Stimulated activated naive CD8-positive, alpha-beta T cell treated with anti-CD3 and anti-CD28 coated beads, Interleukin-15, Interleukin-2, amounts not matched to agents 100 ng/mL and 50 ng/mL, for 24 hours (primary cell): ENCODE data around the gene CRADD.
"Not testable (repeated sequence)": the region's sequence is repeated elsewhere in the genome, so short reads cannot be mapped to it uniquely, and the experiment has no call there.

Source experiments
- H3K27ac Mint-ChIP-seq: one replicate; pipeline ENCODE4 v1.8.0; 2021; ENCODE audit warnings: mild to moderate bottlenecking, mixed read lengths
- H3K27me3 Mint-ChIP-seq: one replicate; pipeline ENCODE4 v1.8.0; 2021; ENCODE audit warnings: mixed read lengths
- H3K36me3 Mint-ChIP-seq: one replicate; pipeline ENCODE4 v1.8.0; 2021; ENCODE audit warnings: low read depth, mixed read lengths
- H3K4me1 Mint-ChIP-seq: one replicate; pipeline ENCODE4 v1.8.0; 2021; ENCODE audit warnings: low read depth, mixed read lengths
- H3K4me3 Mint-ChIP-seq: one replicate; pipeline ENCODE4 v1.8.0; 2021; ENCODE audit warnings: mild to moderate bottlenecking, mixed read lengths
- H3K9me3 Mint-ChIP-seq: one replicate; pipeline ENCODE4 v1.8.0; 2021; ENCODE audit warnings: mixed read lengths

Gene CRADD

DNA sequence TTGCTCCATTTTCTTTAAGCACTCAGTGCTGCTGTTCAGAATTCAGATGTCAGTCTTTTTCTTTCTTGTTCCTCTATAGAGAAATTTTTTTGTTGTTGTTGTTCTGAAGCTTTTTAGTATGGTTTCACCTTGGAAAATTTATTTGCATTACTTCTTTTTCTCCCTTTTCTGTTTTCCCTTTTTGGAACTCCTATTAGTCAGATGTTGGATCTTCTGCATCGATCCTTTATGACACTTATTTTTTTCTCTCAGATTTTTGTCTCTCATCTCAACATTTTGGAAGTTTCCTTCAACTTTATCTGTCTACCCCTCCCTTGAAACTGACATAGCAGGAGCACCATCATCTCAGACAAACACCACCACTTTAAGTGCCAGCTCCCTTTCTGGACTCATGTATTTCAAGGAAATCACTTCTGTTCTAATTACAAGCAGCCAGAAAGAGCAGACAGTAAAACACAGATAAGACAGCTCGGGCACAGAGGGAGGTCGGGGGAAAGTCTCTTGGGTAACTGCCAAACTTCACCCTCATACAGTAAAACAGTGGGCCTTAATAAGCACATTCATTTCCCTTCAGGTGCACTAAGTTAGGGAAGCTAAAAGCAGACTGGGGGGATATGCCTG lies 248.5 kb downstream of the CRADD start:
- Mint-ChIP-seq H3K9me3 (peaks cover 13% of the 10 kb centered on the region), H3K4me3 (no peak overlapping the region), H3K27ac (no peak overlapping the region), H3K27me3 (no peaks in the 10 kb centered on the region), H3K4me1 (peaks cover 3% of the 10 kb centered on the region), H3K36me3 (peaks cover 3% of the 10 kb centered on the region)

DNA sequence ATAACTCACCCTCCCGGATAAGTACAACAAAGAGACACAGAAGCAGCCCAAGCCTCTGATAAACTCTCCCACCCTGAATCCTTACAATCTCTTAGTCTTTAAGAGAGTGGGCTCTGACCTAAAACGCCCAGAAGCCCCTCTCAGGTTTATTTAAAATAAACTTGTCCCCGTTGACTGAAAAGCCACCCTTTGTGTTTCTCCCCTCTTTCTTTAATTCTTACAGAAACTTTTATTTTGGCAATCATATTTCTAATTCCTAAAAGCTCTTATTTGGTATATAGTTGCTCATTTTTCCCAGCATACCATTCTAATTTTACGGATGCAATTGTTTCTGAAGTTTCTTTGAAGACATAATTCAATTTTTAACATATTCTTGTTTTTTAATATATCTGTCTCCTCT lies 249.1 kb downstream of the CRADD start:
- Mint-ChIP-seq H3K27me3 (no peaks in the 10 kb centered on the region), H3K27ac (no peak overlapping the region)

DNA sequence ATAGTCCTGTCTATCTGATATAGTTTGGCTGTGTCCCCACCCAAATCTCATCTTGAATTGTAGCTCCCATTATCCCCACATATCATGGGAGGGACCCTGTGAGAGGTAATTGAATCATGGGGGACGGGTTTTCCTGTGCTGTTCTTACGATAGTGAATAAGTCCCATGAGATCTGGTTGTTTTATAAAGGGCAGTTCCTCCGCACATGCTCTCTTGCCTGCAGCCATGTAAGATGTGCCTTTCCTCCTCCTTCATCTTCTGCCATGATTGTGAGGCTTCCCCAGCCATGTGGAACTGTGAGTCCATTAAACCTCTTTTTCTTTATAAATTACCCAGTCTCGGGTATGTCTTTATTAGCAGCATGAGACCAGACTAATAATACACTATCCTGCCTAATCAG lies 251.9 kb downstream of the CRADD start:
- H3K27me3 Mint-ChIP-seq, H3K36me3 Mint-ChIP-seq, H3K27ac Mint-ChIP-seq, H3K4me1 Mint-ChIP-seq, H3K4me3 Mint-ChIP-seq: not testable (repeated sequence)
- H3K9me3 Mint-ChIP-seq = peaks cover 16% of the 10 kb centered on the region

More for the DNA sequence above, 249.1 kb downstream of the CRADD start:
- peaks cover 13% of the 10 kb centered on the region for H3K9me3 Mint-ChIP-seq
- H3K4me1 Mint-ChIP-seq = peaks cover 3% of the 10 kb centered on the region
- peaks cover 3% of the 10 kb centered on the region for H3K36me3 Mint-ChIP-seq
- no peak overlapping the region for H3K4me3 Mint-ChIP-seq

DNA sequence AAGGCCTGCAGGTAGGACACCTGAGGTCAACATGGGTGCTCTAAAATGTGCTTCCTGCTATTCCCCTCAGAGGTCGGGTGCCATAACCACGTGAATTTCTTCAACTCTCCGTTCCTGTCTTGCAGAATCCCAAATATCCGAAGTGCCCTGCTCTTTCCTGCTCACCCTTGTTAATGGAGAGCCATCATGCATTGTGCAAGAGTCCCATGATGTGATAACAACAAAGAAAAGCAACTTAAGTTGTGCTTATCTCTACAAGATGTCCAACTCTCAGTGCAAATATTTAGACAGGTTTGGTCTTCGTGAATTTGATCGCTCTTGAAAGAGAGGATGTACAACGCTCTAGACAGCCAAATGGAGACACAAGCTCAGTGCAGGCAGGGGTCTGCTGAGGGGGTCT lies 260.6 kb downstream of the CRADD start:
- Mint-ChIP-seq H3K36me3 (no peaks in the 10 kb centered on the region), H3K27me3 (no peaks in the 10 kb centered on the region), H3K4me1 (no peaks in the 10 kb centered on the region), H3K9me3 (peaks cover 29% of the 10 kb centered on the region), H3K27ac (no peak overlapping the region), H3K4me3 (no peak overlapping the region)

DNA sequence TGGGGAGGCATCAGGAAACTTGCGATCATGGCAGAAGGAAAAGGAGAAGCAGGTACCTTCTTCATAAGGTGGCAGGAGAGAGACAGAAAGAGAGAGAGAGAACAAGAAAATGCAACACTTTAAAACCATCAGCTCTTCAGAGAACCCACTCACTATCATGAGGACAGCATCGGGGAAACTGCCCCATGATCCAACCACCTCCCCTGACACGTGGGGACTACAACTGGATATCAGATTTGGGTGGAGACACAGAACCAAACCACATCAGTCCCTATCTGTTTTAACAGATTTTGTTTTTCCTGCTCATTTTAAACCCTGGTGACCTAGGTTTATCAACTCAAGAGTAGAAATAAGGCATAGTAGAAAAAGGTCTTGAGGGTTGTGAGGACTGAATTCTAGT lies 261.1 kb downstream of the CRADD start:
- no peak overlapping the region for H3K4me3 Mint-ChIP-seq
- no peak overlapping the region for H3K27ac Mint-ChIP-seq
- no peaks in the 10 kb centered on the region for H3K4me1 Mint-ChIP-seq
- peaks cover 29% of the 10 kb centered on the region for H3K9me3 Mint-ChIP-seq
- H3K36me3 Mint-ChIP-seq = no peaks in the 10 kb centered on the region
- no peaks in the 10 kb centered on the region for H3K27me3 Mint-ChIP-seq

DNA sequence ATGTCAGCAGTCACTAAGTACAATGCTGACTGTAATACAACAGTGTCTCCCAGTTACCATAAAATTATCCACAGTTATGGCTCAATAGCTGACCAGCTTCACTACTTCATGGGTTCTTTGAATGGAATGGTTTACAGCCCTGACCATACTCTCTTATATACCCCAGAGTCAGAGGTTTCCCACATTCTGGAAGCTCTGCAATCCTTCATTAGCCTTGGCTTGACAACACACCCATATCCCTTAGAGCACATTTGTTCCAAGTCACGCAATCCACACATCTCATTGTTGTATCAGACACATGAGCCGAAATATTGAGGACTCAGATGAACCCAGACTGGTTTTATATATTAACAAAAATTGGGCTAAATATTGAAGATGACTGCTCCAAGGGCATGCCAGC lies 261.8 kb downstream of the CRADD start:
- Mint-ChIP-seq H3K4me3 (no peak overlapping the region), H3K36me3 (no peaks in the 10 kb centered on the region), H3K4me1 (no peaks in the 10 kb centered on the region), H3K27me3 (no peaks in the 10 kb centered on the region), H3K9me3 (peaks cover 27% of the 10 kb centered on the region), H3K27ac (no peak overlapping the region)

DNA sequence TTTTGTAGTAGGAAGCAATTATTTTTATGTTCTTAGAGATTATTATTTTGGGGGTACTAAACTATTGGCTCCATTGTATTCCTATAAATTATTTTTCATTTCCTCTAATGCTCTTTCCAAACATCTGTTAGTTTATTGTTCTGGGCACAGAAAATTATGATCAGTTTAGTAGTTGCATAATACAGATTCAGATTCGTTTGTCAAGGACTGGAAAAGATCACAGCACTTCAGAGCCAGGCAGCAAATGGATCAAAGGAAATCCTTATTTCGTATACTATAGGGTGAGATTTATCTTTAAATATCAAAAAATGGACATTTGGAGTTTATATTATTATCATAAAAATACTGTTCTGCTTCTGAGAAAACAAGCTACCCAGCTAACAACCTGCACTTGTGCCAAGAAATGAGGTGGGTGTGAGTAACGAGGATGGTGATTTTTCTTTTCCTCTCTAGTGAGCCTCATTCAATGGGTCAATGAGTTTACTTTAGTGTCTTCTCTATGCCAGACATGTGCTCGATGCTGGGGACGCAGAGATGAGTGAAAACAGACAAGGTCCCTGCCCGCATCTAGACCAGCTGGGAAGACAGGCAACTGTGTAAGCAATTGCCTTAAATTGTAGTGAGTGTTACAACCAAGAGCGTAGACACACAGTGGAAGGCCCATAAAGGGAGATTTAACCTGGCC lies 262.6 kb downstream of the CRADD start:
- H3K27ac Mint-ChIP-seq = no peak overlapping the region
- H3K4me3 Mint-ChIP-seq = no peak overlapping the region
- H3K36me3 Mint-ChIP-seq = no peaks in the 10 kb centered on the region
- H3K9me3 Mint-ChIP-seq = peaks cover 22% of the 10 kb centered on the region
- H3K27me3 Mint-ChIP-seq = no peaks in the 10 kb centered on the region
- no peaks in the 10 kb centered on the region for H3K4me1 Mint-ChIP-seq

DNA sequence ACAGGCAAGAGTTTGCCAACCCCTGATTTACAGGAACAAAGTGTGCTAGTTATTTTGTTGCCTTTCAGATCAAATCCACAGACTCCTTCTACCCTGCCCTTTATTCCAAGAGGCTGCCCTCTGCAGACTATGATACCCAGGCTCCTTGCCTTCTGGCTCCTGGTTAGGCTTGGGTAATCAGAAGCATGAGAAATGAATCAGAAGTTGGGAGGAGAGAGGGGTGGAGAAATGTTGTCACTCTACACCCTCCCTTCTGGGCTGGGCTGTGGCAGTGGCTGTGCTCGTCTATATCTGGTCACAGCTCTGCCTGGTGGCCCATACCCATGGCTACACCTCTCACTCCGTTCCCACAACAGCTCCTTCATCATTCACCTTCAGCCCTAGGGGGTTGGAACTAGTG lies 266.6 kb downstream of the CRADD start:
- Mint-ChIP-seq H3K9me3 (peaks cover 3% of the 10 kb centered on the region), H3K36me3 (no peaks in the 10 kb centered on the region)

DNA sequence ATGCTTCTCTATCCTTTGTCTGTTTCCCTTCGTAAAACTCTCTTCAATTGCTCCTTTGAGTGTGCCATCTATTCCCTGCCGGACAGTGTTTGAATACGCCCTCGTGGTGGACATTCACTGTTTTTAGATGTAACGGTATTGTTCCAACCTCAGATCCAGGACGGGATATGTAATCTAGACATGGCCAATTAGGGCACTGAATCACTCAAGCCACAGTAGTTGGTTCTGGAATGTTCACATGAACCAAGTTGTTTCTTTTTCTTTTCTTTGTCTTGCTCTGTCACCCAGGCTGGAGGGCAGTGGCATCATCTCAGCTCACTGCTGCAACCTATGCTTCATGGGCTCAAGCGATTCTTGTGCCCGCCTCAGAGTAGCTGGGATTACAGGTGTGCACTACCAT lies 267.0 kb downstream of the CRADD start:
- Mint-ChIP-seq H3K27ac (no peak overlapping the region), H3K9me3 (peaks cover 4% of the 10 kb centered on the region), H3K4me3 (no peak overlapping the region), H3K4me1 (no peaks in the 10 kb centered on the region), H3K36me3 (no peaks in the 10 kb centered on the region), H3K27me3 (peaks cover 9% of the 10 kb centered on the region)

More for the DNA sequence above, 266.6 kb downstream of the CRADD start:
- no peak overlapping the region for H3K27ac Mint-ChIP-seq
- no peaks in the 10 kb centered on the region for H3K4me1 Mint-ChIP-seq
- H3K4me3 Mint-ChIP-seq = no peak overlapping the region
- H3K27me3 Mint-ChIP-seq = peaks cover 9% of the 10 kb centered on the region
